NOMO-1 treated with dmso at 0.1 percent for 144 hours (cell line): Measurements from ENCODE around the gene SEMA3E.
A peak's percentile ranks its signal among the peaks of the same experiment; 100 is the strongest.
"Not testable (repeated sequence)": the region's sequence is repeated elsewhere in the genome, so short reads cannot be mapped to it uniquely, and the experiment has no call there.

ENCODE experiments used
- DNase-seq: peaks from one replicate; lab custom pipeline; 2025; ENCODE audit not compliant: unreplicated experiment; lab: John Stamatoyannopoulos, UW

Gene SEMA3E

GRCh38 chr7:83457022-83457892, 191.7 kb downstream of the SEMA3E start:
- DNase-seq = no peak

- no peak for DNase-seq
Measured at GRCh38 chr7:83456413-83456812, 192.5 kb downstream of the SEMA3E start.

GRCh38 chr7:83455612-83456011, 193.3 kb downstream of the SEMA3E start:
- DNase-seq = no peak

GRCh38 chr7:83452256-83452655, 196.7 kb downstream of the SEMA3E start:
- DNase-seq = no peak

- DNase-seq = no peak
Measured at GRCh38 chr7:83451501-83452045, 197.4 kb downstream of the SEMA3E start.

- no peak for DNase-seq
Measured at GRCh38 chr7:83449781-83450180, 199.2 kb downstream of the SEMA3E start.

- no peak for DNase-seq
Measured at GRCh38 chr7:83447681-83448080, 201.3 kb downstream of the SEMA3E start.

GRCh38 chr7:83446102-83446669, 202.8 kb downstream of the SEMA3E start:
- DNase-seq = no peak

GRCh38 chr7:83442911-83443310, 206.0 kb downstream of the SEMA3E start:
- DNase-seq = no peak

- no peak for DNase-seq
Measured at GRCh38 chr7:83439026-83439425, 209.9 kb downstream of the SEMA3E start.

GRCh38 chr7:83430289-83430688, 218.7 kb downstream of the SEMA3E start:
- not testable (repeated sequence) for DNase-seq

- DNase-seq = no peak
Measured at GRCh38 chr7:83429493-83429892, 219.4 kb downstream of the SEMA3E start.

GRCh38 chr7:83427884-83428283, 221.1 kb downstream of the SEMA3E start:
- no peak for DNase-seq

- DNase-seq = no peak
Measured at GRCh38 chr7:83426325-83426724, 222.6 kb downstream of the SEMA3E start.

- no peak for DNase-seq
Measured at GRCh38 chr7:83419013-83419412, 229.9 kb downstream of the SEMA3E start.

GRCh38 chr7:83415840-83416239, 233.1 kb downstream of the SEMA3E start:
- no peak for DNase-seq

GRCh38 chr7:83414947-83415346, 234.0 kb downstream of the SEMA3E start:
- DNase-seq = no peak

- no peak for DNase-seq
Measured at GRCh38 chr7:83413831-83414230, 235.1 kb downstream of the SEMA3E start.

- no peak for DNase-seq
Measured at GRCh38 chr7:83413424-83413823, 235.5 kb downstream of the SEMA3E start.

- peak; percentile 5 for DNase-seq
Measured at GRCh38 chr7:83410989-83411591, 237.8 kb downstream of the SEMA3E start.

GRCh38 chr7:83394776-83395175, 254.2 kb downstream of the SEMA3E start:
- no peak for DNase-seq

GRCh38 chr7:83388436-83388835, 260.5 kb downstream of the SEMA3E start:
- DNase-seq = no peak
